Stimulated activated CD4-positive, alpha-beta T cell treated with anti-CD3 and anti-CD28 coated beads, Interleukin-4, amount 100 ng/mL, for 4 hours (primary cell): Measurements from ENCODE around the gene ITSN1.
A peak's percentile ranks its signal among the peaks of the same experiment; 100 is the strongest.
"Not testable (repeated sequence)": the region's sequence is repeated elsewhere in the genome, so short reads cannot be mapped to it uniquely, and the experiment has no call there.

Experiments used
- DNase-seq, 2 experiments: peaks; one replicate each; pipeline ENCODE4 v3.0.0-alpha.2; 2020

ITSN1 gene

DNA sequence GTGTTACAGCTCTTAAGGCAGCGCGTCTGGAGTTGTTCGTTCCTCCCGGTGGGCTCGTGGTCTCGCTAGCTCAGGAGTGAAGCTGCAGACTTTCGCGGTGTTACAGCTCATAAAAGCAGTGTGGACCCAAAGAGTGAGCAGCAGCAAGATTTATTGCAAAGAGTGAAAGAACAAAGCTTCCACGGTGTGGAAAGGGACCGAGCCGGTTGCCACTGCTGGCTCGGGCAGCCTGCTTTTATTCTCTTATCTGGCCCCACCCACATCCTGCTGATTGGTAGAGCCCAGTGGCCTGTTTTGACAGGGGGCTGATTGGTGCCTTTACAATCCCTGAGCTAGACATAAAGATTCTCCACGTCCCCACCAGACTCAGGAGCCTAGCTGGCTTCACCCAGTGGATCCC, 225.6 kb downstream of the ITSN1 start:
- not testable (repeated sequence) for DNase-seq

DNA sequence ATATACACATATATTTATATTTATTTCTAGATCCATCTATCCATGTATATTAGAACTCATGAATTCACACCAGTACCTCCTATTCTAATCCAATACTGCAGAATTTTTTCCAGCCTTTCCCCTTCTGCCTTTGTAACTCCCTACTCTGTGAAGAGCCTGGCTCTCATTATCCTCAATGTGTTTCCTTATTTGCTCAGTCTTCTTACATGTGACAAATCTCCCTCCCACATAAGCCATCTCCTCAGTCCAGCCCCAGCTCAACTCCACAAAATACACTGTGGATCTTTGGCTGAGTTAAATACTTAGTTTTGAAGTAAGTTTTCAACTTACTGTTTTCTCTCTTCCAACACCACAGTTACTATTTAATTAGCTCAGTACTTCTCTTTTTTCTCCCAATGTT, 227.6 kb downstream of the ITSN1 start:
- no peak for DNase-seq

DNA sequence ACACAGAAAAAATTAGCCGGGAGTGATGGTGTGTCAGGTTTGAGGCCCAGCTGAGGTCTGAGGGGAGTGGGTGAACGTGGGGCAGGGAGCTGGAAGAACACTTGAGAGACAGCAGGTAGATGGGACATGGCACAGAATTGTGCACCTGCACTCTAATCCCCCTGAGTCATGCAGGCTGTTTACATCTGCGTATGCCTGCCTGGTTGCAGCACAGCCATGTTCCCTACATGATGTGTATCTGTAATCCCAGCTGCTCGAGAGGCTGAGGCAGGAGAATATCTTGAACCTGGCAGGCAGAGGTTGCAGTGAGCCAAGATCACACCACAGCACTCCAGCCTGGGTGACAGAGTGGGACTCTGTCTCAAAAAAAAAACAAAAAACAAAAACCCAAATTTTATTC, 228.5 kb downstream of the ITSN1 start:
- no peak for DNase-seq

DNA sequence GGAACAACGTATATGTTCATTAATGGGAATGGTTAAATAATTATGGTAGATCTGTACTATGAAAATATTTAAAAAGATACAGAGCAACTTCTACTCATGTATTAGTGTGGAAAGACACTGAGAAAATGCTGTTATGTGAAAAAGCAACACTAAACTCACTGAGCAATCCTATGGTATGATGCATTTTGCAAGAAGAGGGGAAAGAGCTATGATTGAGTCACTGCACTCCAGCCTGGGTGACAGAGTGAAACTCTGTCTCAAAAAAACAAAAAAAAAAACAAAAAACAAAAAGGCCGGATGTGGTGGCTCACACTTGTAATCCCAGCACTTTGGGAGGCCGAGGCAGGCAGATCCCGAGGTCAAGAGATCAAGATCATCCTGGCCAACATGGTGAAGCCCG, 228.9 kb downstream of the ITSN1 start:
- DNase-seq = no peak

DNA sequence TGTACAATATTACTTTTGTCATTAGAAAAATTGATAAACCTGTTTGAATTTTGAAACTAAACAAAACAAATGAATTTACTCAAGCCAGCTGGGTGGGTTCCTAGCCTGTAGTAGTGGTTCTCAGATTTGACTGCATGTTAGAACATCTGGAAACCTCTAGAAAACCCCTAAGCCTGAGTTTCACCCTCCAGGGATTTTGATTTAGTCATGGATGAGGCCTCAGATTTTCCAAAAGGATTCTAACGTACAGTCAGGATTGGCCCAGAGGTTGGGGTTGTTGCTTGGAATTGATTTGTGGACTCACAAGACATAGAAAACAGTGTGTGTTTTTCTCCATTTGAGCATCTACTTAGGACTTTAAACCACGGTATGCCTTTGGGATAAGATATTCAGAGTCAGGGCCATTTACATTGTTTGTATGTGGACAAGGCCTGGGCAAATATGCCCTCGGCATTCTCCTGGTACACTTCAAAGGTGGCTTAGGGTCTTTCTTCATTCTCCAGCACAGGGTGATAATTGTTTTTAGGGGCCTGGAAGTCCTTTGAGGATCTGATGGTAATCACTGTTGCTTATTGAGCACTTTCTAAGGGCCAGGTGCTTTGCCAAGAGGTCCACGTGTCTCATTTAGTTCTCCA, 230.7 kb downstream of the ITSN1 start:
- no peak for DNase-seq

DNA sequence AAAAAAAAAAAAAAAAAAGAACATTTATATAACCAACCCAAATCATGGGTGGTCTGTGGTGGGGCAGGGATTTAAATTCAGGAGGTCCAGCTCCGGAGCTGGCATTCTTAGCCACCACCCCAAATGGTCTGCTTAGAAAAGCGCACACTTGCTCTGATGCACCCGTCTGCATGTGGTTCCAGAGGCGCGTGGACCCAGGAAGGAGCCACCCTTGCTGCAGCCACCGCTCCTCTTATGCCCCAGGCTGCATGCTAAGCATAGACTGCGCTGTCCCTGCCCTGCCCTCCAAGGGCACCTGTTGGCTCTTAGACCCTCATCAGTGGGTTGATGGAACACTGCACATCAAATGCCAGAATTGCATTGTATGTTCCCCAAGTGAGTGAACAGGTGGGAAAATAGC, 231.9 kb downstream of the ITSN1 start:
- no peak for DNase-seq

DNA sequence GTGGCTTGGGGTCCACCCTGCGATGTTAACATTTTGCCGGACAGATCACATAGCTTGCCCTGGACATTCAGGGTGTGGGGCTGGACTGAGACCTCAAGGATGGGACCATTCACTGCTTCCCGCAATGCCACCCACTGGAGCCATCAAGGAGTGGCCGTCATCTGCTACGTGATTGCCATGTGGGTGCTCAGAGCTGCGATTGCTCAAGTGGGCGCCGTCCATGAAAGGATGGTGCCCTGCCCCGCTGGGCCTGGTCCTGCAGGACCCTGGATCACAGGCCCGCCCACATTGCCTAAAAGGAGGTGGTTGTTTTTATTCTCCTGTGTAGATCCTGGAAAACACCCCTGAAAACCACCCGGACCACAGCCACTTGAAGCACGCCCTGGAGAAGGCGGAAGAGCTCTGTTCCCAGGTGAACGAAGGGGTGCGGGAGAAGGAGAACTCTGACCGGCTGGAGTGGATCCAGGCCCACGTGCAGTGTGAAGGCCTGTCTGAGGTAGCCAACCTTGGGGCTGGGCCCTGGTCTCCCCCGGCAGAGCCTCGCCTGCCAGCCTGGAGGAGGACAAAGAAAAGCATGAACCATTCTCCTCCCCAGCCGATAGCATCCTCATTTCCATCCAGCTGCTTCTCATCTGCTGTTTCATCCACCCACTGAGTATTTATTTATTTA, 232.9 kb downstream of the ITSN1 start:
- DNase-seq = no peak

DNA sequence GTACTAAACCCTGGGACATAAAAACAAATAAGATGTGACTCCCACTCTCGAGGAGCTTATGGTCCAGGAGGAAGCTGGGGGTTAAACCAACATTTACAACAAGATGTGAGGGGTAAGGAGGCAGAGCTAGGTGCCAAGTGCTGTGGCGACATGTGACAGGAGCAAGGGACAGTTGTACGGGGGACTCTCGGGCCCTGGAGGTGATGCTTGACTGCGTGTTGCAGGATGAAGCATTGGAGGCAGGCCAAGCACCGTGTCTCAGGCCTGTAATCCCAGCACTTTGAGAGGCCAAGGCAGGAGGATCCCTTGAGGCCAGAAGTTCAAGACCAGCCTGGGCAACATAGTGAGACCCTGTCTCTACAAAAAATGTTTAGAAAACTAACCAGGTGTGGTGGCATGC, 236.5 kb downstream of the ITSN1 start:
- no peak for DNase-seq

DNA sequence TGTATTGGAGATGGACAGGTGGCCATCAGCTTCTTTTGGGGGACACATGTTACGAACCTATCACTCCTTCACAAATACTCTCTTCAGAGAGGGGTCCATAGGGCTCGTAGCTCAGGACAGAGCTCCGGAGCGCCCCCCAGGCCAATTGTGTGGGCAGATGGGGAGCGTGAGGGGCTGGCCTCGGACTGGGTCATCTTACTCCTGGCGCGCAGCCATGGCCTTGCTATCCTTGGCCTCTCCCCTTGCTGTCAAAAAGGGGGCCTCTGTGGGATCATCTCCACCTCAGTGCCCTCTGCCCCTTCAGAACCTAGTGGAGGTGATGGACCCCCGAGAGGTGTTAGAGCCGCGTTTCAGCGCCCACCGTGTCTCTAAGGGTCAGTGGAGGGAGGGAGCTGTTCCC, 238.3 kb downstream of the ITSN1 start:
- no peak for DNase-seq

DNA sequence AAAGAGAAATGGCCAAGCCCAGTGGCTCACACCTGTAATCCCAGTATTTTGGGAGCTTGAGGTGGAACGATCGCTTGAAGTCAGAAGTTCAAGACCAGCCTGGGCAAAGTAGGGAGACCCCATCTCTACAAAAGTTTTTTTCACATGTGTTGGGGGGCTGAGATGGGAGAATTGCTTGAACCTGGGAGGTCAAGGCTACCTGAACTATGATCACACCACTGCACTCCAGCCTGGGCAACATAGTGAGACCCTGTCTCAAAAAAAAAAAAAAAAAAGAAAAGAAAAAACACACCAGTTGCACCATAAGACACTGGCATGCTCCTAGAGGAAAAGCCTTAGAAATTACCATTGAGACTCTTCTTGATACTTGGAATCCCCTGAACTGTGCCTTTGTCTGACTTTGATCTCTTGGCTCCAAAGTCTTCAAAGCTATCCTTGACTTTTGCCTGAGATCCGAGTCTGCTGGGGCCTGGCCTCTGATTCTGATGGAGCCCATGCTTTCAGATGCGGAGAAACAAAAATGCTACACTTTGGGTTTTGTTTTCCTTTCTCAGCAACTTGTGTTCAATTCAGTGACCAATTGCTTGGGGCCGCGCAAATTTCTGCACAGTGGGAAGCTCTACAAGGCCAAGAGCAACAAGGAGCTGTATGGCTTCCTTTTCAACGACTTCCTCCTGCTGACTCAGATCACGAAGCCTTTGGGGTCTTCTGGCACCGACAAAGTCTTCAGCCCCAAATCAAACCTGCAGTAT, 239.6 kb downstream of the ITSN1 start:
- DNase-seq = no peak

DNA sequence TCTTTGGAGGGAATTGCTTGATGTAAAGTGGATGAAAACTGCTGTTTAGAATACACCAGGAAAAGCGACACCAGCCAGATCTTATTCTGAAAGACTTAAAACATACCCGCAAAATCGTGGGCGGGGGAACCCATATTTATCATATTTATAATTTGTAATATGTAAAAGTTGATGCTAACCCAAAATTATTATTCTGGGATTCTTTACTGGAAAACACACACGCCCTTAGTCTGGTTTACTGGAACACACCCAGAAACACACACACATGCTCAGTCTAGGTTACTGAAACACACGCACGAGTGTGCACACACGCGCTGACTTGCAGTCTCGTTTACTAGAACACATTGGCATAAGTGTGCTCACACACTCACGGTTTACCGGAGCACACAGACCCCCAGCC, 240.8 kb downstream of the ITSN1 start:
- DNase-seq = no peak

DNA sequence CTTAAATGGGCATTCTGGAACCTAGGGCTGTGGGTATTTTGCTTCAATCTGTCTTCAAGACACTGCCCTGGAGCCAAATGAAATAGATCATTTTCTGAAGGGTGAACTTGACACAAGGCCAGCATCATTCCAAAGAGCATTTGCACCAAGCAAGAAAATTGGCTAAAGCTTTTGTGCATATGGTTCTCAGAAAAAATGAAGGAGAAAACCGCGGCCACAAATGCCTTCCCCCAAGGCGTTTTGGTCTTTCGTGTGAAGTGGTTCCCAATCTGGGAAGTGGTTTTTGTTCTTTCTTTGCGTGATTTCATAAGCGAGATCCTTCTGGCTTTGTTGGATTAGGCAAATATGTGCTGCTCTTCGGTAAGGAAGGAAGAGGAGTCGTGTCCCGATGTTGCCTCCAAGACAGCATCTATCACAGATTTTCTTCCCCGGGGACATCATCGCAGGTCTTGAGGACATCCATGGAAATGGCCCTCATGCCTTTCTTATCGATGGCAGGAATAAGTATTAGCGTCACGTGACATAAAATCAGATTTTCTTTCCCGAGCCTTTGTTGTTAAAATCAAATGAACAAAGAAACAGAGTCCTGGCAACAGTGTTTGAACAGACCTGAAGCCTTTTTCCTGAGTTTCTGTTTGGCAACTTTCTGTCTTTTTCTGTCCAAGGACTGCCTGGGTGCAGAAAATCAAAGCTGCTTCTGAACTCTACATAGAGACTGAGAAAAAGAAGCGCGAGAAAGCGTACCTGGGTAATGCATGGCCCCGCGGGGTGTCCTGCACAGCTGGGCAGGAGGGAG, 242.3 kb downstream of the ITSN1 start:
- no peak for DNase-seq

DNA sequence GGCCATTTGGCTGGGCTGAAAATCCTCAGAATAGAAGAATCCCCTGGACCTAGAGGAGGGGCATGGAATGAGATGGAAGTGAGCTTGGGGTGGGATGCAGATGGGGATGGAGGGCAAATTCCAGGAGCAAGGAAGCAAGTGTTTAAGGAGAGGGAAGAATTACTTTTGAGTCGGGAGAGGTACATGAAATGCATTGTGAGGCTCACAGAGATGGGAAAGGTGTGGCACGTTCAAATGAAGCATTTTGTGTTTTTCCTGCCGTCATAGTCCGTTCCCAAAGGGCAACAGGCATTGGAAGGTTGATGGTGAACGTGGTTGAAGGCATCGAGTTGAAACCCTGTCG, 242.8 kb downstream of the ITSN1 start:
- DNase-seq = no peak

DNA sequence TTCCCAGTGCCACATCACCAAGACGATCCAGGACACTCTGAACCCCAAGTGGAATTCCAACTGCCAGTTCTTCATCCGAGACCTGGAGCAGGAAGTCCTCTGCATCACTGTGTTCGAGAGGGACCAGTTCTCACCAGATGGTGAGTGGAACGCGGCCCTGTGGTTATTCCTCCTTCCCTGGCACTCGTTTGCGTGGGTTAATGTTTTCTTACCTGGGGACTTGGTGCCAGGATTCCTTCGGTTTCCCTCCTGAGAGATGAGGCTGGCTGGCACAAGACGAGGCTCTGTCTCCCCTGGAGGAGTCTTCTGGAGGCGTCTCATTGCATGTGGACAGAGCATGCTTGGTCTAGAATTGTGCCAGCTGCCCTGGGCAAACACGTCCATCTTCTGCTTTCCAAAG, 244.0 kb downstream of the ITSN1 start:
- DNase-seq = no peak

DNA sequence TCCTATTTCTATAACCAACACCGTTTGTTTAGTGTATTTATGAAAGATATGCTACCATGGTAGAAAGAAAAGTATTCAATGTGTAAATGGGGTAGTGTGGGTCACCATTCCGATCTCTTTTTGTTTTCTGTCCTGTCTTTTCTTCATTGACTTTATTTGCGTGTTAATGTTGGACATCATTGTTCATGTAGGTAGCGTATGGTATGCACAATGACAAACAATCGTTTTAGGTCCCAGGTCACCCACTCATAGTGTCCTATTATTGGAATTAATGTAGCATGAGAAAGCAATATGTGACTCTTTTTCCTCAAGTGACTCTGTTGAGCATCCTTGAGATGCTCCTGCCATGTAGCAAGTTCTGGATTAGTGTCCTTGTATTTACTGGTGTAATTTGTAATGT, 247.9 kb downstream of the ITSN1 start:
- no peak for DNase-seq

DNA sequence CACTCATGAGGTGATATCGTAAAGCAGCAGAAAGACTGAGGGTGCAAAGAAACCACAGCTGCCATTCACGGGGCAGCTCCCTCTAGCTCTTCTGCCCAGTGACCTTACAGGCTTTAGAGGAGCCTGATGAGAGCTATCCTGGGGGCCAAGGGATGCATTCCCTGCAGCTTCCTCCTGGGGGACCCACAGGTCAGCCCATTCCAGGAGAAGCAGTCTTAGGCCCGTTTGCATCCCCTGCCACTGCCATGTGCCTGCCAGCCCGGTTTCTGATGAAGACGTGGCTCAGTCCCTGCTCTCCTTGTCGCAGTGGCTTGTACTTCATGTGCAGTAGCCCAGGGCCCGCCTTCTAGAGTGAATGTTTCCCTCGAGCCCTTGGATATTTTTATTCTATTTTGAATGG, 250.6 kb downstream of the ITSN1 start:
- no peak for DNase-seq

DNA sequence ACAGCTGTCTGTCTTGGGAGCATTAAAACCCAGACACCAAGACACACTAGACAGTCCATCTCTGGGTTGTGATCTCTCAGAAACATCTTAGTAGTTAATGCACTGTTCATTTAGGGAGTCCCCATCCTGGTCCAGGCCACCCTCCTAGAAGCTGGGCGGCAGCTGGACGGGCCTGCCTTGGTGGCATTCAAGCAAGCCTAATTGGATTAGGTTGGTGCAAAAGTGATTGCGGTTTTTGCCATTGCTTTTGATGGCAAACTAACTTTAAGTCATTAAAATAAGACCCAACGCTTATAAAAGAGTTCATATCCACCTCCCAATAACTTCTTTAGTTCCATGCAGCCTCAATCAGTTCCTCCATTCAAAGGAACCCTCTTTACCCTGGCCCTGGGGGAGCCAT, 251.6 kb downstream of the ITSN1 start:
- DNase-seq = no peak

DNA sequence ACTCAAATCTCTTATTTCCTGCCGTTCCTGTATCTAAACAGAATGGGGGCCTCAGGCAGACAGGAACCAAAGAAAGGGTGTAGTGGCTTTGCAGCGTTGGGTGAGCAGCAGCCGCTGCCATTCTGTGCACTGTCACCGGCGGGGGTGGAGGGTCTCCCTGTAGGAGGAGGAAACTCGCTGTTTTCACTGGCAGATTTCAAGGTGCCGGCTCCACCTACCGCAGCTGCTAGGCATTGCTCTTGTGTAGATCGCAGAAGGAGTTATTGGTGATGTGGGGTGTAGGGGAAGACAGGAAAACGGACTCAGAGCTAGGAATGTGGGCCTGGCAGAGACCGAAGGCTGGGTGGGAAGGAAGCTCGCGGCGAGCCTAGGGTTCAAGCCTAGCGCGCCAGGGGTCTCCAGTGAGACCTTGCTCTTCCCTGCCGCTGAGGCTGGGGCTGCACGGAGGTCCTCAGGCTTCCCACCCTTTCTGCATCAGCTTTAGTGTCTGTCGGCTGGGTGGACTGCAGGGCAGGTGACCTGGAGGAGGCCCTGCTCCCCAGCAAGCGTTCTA, 252.5 kb downstream of the ITSN1 start:
- peak; percentile 69 to 71 for DNase-seq

DNA sequence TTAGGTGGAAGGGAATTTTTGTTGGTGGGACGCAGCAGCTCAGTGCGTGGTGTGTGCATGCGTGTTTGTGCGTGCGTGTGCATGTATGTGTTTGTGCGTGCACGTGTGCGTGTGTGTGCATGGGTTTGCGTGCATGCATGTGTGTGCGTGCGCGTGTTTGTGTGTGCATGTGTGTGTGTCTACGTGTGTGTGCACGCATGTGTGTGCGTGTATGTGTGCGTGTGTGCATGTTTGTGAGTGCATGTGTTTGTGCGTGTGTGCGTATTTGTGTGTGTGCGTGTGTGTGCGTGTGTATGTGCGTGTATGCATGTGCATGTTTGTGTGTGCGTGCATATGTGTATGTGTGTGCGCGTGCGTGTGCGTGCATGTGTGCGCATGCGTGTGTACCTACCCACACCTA, 253.1 kb downstream of the ITSN1 start:
- DNase-seq = no peak

DNA sequence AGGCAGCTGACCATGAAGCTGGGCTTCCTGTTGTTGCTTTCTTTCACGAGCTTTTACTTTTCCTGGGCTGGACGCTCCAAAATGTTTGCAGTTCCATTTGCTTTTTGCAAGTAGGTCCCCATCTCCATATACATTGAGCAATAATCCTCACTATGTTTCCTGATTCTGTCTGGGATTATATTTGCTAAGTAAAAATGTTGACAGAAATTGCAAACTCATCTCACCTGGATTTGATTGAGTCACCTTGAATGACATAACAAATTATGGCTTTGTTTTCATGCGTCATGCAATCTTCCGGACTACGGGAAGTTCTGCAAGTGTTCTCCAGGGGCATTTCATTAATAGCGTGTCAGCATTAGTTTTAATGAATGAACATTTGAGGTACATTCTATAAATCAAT, 254.4 kb downstream of the ITSN1 start:
- DNase-seq = no peak

DNA sequence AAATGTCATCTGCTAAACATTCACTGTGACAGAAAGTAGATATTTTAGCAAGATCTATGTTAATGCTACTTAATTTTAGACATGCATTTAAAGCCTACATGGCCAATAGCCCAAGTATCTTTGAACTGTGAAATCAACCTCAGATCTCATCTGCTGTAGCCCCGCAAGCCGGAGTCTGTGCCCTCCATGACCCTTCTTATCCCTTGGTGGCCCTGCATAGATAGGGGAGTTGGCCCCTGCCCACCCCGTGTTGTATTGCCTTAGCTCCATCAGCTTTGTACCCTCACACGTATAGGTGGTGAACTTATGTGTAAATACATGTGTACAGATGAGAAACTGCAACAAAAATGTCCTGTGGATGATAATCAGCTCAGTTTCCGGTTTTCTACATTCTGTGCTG, 254.8 kb downstream of the ITSN1 start:
- DNase-seq = no peak

DNA sequence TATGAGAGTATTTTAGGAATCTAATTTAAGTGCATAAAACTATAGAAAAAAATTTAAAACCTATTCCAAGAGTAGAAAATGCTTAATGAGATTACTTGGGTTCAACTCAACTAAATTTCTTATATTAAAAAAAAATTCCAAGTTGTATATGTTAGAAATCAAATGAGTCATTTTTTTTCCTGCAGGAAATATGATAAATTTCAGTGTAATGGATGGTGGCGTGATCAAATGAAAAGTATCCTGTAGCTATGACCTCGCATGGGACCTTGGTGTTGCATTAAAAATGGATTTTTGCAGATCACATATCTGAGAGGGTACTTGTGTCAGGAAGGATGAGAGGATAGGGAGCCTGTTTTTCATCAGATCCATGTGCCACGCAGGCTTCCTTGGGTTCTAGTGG, 255.4 kb downstream of the ITSN1 start:
- no peak for DNase-seq

DNA sequence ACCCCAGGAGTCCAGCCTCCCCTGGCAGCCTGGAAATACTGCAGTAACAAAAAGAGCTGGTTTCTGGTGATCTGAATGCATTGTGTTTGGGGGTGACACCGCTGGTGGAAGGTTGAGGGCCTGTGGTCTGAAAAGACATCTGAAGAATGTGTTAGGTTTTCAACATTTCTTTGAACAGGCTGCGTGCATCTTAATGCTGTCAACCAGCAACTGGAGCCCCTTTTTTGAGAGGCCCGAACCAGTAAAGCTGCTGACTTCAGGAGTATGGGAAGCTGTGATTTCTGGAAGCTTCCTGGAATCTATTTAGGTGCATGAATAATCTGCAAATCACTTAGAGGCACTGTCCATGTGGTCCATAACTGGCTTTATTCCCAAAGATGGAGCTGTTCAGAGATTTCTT, 256.3 kb downstream of the ITSN1 start:
- DNase-seq = no peak
